SKM-1 treated with dmso at 0.1 percent for 144 hours (cell line): ENCODE measurements around the gene CBLN3.
A peak's percentile ranks its signal among the peaks of the same experiment; 100 is the strongest.

ENCODE experiments used
- DNase-seq: peaks from one replicate; lab custom pipeline; 2025; ENCODE audit not compliant: unreplicated experiment; lab: John Stamatoyannopoulos, UW

CBLN3 gene

GRCh38 chr14:24439830-24440605 is 10.6 kb upstream of the CBLN3 start:
- no peak for DNase-seq

GRCh38 chr14:24439257-24439656 is 9.8 kb upstream of the CBLN3 start:
- no peak for DNase-seq

DNA sequence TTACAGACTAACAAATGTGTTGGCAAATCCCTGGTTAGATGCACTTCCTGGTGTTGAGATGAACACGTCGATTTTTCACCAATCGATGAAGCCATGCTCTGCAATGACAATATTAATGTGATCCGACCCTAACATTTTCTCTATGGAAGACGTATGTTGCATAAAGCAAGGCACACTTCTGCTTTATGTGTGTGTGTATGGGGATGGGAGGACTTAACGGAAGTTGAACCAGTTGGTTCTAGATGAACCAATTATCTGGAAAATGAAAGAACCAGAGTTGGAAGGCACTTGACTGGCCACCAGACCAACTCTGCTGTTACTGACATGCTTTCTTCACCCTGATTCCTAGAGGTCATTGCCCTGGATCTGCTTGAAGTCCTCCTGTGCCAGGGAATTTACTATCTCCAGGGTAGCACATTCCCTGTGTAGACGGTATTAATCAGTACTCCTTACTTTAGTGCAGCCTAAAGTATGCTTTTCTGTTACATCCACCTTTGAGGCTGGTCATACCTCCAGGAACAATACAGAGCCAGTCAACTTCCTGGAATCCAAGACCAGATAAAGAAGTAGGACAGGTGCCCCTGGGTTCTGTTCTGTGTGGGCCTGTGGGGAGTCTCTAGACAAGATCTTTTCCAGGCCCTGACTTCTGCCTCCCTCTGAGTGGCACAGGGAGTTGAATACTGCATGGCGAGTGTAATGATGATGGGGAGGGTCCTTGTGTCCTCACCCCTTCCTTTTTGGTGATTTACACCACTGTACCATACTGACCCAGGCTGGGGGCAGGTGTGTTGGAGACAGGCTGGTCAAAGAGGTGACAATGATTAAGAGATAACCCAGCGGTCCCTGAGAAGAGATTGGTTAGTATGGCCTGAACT is 9.0 kb upstream of the CBLN3 start:
- no peak for DNase-seq

DNA sequence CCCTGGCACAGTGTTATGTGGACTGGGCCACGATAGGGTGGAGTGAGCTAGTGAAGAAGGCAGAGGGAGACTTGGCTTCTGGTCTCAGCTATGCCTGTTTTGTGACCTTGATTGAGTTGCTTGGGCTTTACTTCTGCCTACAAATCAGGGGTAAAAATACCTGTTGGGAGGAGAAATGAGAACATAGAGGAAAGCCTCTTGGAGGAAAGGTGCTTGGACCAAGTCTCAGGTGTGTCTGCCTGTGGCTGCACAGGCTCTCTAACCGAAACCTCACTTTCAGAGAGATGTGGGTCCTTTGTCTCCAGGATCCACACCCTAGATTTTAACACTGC is 8.2 kb upstream of the CBLN3 start:
- DNase-seq = no peak

DNA sequence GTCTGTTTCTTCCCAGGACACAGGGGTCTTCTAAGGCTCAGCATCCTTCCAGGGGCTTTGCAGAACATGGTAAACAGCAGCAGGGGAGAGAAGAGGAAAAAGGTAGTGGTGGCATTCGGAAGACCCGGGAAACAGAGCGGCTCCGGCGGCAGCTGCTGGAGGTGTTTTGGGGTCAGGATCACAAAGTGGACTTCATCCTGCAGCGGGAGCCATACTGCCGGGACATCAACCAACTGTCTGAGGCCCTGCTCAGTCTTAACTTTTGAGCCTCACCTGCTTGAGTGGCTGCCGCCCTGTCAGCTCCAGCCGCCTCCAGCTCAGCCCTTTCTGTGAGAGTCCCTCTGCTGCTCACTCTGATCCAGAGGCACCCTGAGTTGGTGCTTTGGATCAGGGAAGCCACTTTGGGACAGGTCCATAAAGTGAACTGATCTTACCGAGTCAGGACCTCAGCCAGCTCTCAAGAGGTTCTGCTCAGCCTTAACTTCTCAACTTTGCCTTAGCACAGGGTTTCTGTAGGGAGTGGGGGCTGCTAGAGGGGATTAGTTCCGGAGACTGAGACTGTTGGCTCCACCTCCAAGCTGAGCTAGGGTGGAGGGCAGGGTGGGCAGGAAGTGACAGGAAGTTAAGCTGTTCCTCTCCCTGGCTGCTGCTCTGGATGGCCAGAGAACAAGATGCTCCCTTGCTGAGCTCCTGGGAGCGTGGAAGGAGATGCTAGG is 7.7 kb upstream of the CBLN3 start:
- no peak for DNase-seq

DNA sequence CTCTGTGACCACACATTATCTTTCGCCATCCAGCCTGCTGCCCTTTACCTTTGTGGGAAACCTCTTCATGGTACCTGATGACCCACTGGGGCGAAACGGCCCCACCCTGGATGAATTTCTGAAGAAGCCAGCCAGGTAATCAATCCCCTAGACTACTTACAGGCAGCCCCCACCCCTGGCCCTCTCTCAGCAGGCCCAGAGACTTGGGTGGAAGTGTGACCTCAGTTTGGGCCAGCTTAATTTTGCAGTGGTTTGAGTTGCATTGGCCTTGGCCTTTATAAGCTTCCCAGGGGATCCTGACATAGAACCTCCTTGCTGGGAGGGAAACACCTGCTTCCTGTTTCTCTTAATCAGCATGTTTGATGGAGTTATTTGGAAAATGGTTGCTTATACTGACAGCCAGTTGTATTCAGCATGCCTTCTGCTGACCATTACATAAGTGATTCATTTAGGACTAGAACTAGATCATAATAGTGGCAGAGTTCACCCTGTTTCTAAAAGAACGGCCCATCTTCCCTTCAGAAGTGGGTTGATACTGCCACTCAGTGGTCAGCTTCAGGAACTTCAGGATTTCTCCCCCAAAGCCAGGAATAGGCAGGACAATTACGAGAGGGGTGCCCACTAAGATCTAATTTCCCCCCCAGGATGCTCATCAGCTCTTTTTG is 7.0 kb upstream of the CBLN3 start:
- DNase-seq = peak; percentile 9

- no peak for DNase-seq
These were observed 6.5 kb upstream of the CBLN3 start for GRCh38 chr14:24435998-24436354.

DNA sequence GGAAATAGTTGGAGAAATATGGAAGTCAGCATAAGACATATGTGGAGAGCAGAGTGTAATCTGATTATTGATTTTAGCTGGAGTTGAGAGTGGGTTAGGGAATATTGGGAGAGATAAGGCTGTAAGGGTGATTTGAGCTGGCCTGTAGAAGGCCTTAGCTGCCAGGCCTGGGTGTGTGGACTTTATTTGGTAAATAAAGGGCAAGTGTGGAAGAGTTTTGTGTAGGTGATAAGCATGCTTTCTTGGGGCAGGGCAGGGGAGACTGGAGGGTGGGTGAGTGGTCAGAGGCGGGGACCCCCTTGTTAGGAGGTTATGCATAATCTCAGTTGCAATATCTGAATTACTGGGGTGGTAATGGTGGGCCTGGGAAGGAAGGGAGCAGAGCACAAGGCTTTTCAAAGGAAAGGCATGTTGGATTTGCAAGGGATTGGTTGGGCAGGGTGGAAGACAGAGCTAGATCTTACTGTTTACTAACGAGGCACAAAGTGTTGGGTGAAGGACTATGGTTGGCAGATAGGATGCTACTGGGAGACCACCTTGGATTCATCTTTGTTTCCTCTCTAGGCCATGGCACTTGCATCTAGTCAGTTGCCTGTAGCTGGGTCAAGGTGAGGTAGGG is 5.8 kb upstream of the CBLN3 start:
- DNase-seq = no peak

- DNase-seq = no peak
These were observed 5.2 kb upstream of the CBLN3 start for GRCh38 chr14:24434676-24435075.

DNA sequence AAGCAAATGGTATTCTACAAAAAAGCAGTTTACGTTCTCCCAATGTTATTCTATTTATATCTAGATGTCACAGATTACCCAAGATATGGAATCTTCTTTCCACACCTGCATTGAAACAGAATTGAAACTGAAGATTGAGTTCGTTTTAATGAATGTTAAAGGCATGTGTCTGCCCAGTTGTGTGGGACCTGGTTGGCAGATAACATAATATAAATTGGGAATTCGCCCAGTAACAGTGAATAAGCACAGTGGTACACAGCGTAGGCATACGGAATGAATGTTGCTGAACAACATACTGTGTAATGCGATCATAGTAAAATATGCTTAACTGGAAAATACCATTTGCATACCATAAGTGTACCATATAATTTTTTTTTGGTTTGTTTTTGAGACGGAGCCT is 4.6 kb upstream of the CBLN3 start:
- DNase-seq = no peak

DNA sequence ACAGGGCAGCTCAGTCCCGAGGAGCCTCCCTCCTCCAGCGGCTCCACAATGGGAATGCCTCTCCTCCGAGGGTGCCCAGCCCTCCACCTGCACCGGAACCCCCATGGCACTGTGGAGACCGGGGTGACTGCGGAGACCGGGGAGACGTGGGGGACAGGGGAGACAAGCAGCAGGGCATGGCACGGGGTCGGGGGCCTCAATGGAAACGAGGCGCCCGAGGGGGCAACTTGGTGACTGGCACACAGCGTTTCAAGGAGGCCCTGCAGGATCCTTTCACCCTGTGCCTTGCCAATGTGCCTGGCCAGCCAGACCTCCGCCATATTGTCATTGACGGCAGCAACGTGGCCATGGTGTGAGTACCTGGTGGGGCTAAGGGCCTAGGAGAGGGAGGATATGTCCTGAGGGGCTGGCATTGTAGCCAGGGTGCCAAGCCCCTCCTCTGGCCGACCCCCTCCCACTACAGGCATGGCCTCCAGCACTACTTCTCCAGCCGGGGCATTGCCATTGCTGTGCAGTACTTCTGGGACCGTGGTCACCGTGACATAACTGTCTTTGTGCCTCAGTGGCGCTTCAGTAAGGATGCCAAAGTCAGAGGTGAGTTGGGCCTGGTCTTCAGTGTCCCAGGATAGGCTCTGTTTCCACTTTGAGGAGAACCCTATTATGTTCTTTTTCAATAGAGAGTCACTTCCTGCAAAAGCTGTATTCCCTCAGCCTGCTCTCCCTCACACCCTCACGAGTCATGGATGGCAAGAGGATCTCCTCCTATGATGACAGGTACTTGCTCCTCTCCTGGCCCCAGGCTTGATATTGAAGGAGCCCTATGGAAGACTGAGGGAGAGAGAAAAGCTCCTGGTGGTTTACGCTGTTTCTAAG is 3.0 kb upstream of the CBLN3 start:
- no peak for DNase-seq

DNA sequence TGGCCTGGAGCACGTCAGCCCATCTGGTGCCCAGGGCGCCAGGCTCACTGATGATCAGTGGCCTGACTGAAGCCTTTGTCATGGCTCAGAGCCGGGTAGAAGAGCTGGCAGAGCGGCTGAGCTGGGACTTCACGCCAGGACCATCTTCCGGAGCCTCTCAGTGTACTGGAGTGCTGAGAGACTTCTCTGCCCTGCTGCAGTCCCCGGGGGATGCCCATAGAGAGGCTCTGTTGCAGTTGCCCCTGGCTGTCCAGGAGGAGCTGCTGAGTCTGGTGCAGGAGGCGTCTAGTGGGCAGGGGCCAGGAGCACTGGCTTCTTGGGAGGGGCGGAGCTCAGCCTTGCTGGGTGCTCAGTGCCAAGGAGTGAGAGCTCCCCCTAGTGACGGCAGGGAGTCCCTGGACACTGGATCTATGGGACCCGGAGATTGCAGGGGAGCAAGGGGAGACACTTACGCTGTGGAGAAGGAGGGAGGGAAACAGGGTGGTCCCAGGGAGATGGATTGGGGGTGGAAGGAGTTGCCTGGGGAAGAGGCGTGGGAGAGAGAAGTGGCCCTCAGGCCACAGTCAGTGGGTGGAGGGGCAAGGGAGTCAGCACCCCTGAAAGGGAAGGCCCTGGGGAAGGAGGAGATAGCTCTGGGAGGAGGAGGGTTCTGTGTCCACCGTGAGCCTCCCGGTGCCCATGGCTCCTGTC is 2.2 kb upstream of the CBLN3 start:
- peak; percentile 75 for DNase-seq

GRCh38 chr14:24430682-24431568 is 1.5 kb upstream of the CBLN3 start:
- DNase-seq = no peak

DNA sequence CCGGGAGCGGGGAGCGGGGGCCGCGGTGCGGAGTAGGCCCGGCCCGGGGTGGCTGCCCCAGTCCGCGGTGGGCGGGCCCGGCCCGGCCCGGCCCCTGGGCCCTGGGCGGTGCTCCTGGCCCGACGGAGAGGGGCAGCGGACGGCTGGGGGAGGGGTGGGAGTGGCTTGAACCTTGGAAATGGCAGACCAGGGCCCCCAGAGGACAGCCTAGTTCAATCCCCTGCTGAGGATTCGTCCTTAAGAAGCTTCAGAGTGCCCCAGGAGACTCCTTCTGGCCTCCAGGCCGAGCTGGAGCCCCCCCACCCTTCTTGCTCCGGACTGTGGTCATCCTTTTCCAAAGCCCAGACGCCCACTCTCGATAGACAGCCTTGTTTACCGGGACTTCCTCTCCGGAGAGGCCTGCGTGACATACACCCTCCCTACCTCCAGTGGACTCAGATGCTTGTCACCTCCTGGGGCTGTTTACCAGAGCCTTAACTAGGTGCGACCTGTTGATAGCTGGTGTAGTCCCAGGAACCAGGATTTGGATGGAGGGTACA is 744 bp upstream of the CBLN3 start:
- DNase-seq = no peak

GRCh38 chr14:24428628-24429394 is 657 bp downstream of the CBLN3 start:
- DNase-seq = no peak

DNA sequence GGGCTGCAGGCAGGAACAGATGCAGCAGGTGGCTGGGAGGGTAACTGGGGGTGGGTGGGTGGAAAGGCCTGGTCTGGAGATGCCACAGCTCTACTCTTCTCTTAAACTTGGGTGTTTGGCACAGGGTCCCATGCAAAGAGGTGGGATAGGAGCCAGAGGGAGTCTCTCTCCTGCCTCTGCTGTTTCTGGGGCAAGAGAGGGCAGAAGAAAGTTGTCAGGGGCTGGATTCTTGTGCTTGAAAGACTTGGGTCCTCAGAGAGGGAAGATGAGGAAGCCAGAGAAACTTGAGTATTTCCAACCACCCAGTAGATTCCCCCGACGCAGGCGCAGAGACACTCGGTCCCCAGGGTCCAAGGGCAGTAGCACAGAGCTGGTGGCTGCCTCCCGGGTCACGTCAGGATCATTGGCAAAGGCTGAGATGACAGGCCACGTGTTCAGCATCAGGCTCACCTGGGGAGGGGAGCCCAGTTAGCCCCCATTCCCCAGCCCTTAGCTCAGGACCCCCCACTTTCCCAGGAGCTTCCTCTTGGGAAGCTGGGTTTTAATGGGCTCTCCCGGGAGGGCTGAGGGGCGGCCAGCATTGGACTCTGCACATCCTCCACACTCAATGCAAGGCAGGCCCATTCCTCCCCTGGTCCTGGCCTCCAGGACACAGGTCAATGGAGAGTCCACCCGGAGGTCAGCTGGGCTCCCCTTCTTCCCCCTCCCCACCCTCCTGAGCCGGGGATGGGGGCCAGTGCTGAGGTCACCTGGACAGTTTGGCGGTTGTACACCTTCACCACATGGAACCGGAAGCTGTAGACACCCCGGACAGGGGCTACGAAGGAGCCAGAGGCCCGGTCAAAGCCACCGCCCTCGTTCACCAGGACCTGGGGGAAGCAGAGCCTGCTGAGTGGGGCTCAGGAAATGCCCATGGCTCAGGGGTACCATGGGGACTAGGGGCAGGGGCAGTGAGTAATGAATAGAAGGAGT is 1.6 kb downstream of the CBLN3 start:
- DNase-seq = no peak
